ENCODE measurements around the gene TOMM6.
A peak's percentile ranks its signal among the peaks of the same experiment; 100 is the strongest.

Gene TOMM6

DNA sequence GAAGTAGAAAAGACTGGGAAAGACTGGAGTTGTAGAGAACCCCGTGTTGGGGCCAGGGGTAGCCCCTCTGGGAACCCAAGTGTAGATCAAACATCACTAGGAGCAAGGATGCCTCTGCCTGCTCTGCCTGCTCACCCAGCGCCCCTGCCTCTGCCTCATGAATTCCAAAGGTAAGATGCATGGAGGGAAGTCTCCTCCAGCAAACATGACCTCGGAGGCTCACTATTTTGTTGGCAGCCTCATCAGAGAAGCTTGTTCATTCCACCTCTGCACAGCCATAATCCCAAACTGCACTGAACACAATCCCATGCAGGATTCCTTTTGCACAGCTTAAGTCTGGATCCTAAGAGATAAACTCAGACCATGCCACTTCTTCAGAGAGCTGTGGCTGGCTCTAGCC is 12.7 kb upstream of the TOMM6 start:
- TF ChIP-seq, protein P1, sequence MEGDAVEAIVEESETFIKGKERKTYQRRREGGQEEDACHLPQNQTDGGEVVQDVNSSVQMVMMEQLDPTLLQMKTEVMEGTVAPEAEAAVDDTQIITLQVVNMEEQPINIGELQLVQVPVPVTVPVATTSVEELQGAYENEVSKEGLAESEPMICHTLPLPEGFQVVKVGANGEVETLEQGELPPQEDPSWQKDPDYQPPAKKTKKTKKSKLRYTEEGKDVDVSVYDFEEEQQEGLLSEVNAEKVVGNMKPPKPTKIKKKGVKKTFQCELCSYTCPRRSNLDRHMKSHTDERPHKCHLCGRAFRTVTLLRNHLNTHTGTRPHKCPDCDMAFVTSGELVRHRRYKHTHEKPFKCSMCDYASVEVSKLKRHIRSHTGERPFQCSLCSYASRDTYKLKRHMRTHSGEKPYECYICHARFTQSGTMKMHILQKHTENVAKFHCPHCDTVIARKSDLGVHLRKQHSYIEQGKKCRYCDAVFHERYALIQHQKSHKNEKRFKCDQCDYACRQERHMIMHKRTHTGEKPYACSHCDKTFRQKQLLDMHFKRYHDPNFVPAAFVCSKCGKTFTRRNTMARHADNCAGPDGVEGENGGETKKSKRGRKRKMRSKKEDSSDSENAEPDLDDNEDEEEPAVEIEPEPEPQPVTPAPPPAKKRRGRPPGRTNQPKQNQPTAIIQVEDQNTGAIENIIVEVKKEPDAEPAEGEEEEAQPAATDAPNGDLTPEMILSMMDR (IDR thresholded peaks at IDR 0.05): no peak
- peaks cover 54% of the 10 kb centered on the region for H3K36me3 ChIP-seq

DNA sequence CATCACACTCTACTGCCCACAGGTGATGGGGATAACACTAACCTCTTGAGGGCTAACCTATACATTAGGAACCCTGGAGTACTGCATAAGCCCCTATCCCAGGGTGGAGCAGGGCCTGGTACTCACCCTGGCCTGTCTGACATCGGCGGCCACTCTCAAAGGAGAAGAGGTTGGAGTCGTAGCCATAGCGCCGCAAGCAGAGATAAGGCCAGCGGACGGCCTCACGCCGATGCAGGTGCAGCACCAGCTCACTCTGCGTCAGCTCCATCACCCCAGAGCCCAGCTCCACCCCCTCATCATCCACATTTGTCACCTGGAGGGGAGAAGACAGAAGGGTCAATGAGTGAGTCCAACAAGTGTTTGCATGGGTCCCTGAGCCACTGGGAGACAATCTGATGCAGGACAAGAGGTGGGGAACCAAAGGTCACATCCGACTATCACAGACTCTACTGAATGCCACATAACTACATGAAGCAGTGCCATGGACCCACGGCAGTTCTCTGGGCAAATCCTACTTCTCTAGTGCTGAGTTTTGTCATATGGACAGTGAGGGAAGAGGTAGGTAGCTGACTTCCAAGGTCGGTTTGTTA is 12.1 kb upstream of the TOMM6 start:
- Histone ChIP-seq H3K4me1 (ENCODE audit: control insufficient read depth in 1 of 2, insufficient read depth in 1 of 2, low read depth in 1 of 2, low read length in 1 of 2) (peaks cover 30 to 41% of the 10 kb centered on the region in 2 experiments), H3K27me3 (no peaks in the 10 kb centered on the region), H3K4me3 (ENCODE audit: low read depth in 1 of 2, low read length in 1 of 2) (no peak overlapping the region), H3K27ac (no peak overlapping the region), H3K36me3 (peaks cover 51% of the 10 kb centered on the region), H3K9me3 (no peaks in the 10 kb centered on the region)
- TF ChIP-seq, protein P1 (IDR thresholded peaks at IDR 0.05): no peak

More for the DNA sequence above, 12.7 kb upstream of the TOMM6 start:
- peaks cover 30 to 37% of the 10 kb centered on the region in 2 experiments for H3K4me1 ChIP-seq (ENCODE audit: control insufficient read depth in 1 of 2, insufficient read depth in 1 of 2, low read depth in 1 of 2, low read length in 1 of 2)
- H3K9me3 ChIP-seq: no peaks in the 10 kb centered on the region
- no peak overlapping the region for H3K27ac ChIP-seq
- no peaks in the 10 kb centered on the region for H3K27me3 ChIP-seq
- H3K4me3 ChIP-seq (ENCODE audit: low read depth in 1 of 2, low read length in 1 of 2): no peak overlapping the region

DNA sequence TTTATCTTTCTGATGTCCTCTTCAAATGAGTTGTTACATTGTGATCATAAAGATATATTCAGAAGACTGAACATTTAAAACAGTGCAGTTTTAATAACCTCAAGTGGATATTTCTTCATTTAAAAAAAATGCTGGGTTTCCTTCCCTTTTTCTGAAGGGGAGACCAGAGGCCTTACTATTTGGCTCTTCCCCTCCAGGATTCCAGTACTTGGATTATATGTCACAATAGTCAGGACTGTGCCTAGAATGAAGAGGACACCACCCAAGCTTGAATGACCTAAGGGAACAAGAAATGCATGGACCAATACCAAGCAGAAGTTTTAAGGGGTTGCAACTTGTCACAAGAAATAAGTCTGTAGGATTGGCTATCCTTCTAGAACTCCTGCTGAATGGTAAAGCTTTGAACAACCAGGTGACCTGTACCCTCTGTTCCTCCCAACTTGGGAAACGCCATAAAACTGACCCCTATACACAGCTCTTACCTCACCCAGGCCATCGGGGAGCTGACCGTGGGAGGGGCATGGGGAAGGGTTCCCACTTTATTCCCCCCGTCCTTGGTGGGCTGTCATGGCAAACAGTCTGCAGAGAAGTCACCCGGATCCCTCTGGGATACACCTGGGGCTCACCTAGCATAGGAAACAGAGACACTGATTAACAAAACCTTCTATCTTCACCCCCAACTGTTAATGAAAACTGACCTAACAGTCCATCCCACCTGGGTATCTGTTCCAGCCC is 9.8 kb upstream of the TOMM6 start:
- peaks cover 42 to 54% of the 10 kb centered on the region in 2 experiments for H3K4me1 ChIP-seq (ENCODE audit: control insufficient read depth in 1 of 2, insufficient read depth in 1 of 2, low read depth in 1 of 2, low read length in 1 of 2)
- peak overlapping the region; percentile 63 for H3K27ac ChIP-seq
- no peak overlapping the region for H3K4me3 ChIP-seq (ENCODE audit: low read depth in 1 of 2, low read length in 1 of 2)
- no peaks in the 10 kb centered on the region for H3K27me3 ChIP-seq
- peaks cover 27% of the 10 kb centered on the region for H3K36me3 ChIP-seq
- no peaks in the 10 kb centered on the region for H3K9me3 ChIP-seq
- TF ChIP-seq, protein P1 (IDR thresholded peaks at IDR 0.05): no peak

DNA sequence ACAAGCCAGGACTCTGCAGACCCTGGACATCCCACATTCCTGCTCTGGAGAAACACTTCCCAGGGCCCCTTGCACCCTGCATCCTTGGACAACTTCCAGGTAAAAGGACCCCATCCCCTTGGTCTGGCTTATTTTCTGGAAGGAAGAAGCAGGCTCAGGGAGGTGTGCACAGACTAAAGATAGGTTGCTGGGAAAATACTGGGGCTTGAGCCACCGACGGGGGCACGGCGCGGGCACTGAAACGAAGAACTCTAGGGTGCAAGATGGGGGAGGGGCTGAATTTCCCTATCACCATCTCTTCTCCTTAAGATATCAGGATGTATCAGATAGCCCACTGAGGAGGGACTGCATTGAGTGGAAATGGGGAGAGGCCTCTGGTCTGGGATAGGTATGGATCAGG is 8.6 kb upstream of the TOMM6 start:
- H3K27me3 ChIP-seq: no peaks in the 10 kb centered on the region
- H3K36me3 ChIP-seq: peaks cover 17% of the 10 kb centered on the region
- TF ChIP-seq, protein P1 (IDR thresholded peaks at IDR 0.05): no peak
- H3K27ac ChIP-seq: peak overlapping the region; percentile 63
- H3K4me3 ChIP-seq (ENCODE audit: low read depth in 1 of 2, low read length in 1 of 2): peak overlapping the region; percentile 57 to 80
- H3K9me3 ChIP-seq: no peaks in the 10 kb centered on the region
- H3K4me1 ChIP-seq (ENCODE audit: control insufficient read depth in 1 of 2, insufficient read depth in 1 of 2, low read depth in 1 of 2, low read length in 1 of 2): peaks cover 44 to 54% of the 10 kb centered on the region in 2 experiments

DNA sequence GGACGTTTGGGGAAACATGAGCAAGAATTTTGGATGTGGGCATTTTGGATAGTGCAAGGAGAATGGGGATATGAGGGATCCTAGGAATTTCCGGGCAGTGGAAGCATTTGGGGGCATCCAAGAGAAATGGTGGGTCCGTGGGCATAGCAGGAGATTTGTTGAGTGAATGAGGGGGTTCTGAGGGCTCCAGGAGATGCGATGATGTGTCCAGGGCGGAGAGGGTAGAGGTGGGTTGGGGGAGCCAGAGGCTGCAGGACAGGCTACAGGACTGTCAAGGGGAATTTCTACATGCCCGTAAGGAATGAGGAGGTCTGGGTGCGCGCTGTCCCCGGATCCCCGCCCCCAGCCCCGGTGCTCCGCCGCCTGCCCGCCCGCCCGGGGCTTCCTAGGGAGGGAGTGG is 8.2 kb upstream of the TOMM6 start:
- Histone ChIP-seq H3K4me1 (ENCODE audit: control insufficient read depth in 1 of 2, insufficient read depth in 1 of 2, low read depth in 1 of 2, low read length in 1 of 2) (peaks cover 48 to 59% of the 10 kb centered on the region in 2 experiments), H3K27ac (peak overlapping the region; percentile 53), H3K36me3 (peaks cover 12% of the 10 kb centered on the region), H3K9me3 (no peaks in the 10 kb centered on the region), H3K27me3 (no peaks in the 10 kb centered on the region), H3K4me3 (ENCODE audit: low read depth in 1 of 2, low read length in 1 of 2) (peak overlapping the region; percentile 57 to 80)
- TF ChIP-seq, protein P1 (IDR thresholded peaks at IDR 0.05): no peak

All from neutrophil (primary cell).